Neural cell (in vitro differentiated cells): ENCODE data around the gene SFXN3. TPM values are rescaled to one million over a fixed set of nuclear protein-coding genes. Genes with fewer than 3 reads are reported as not detected.

ENCODE experiments used
- H2AFZ ChIP-seq: fragments of 200-600, 300-800 bp; sonication (generic), shearing (Covaris generic); 2 replicates; pipeline ENCODE4 v1.6.0; 2014; ENCODE audit warnings: low read depth, mild to moderate bottlenecking, antibody characterized with exemption, low read length, moderate library complexity
- H3F3A ChIP-seq: fragments of 200-600 bp; shearing (Covaris generic); 2 replicates; pipeline ENCODE4 v1.6.1; 2016; ENCODE audit warnings: mild to moderate bottlenecking, moderate library complexity, mixed read lengths, antibody characterized with exemption, low read length; ENCODE audit not compliant: insufficient read depth, poor library complexity, severe bottlenecking
- H3K27ac ChIP-seq: fragments of 200-600, 300-800 bp; sonication (generic), shearing (Covaris generic); 2 replicates; pipeline ENCODE4 v1.5.1; 2014; ENCODE audit warnings: mild to moderate bottlenecking, low read length, moderate library complexity
- H3K27me3 ChIP-seq: fragments of 300-800, 200-600 bp; sonication (generic), shearing (Covaris generic); 2 replicates; pipeline ENCODE4 v1.6.0; 2014; ENCODE audit warnings: mild to moderate bottlenecking, low read depth, low read length, moderate library complexity; ENCODE audit not compliant: insufficient read depth
- H3K36me3 ChIP-seq: fragments of 300-800, 200-600 bp; sonication (generic), shearing (Covaris generic); 2 replicates; pipeline ENCODE4 v1.5.1; 2014; ENCODE audit warnings: mild to moderate bottlenecking, antibody characterized with exemption, low read length, moderate library complexity; ENCODE audit not compliant: insufficient read depth
- H3K4me2 ChIP-seq: fragments of 300-800, 200-600 bp; sonication (generic), shearing (Covaris generic); 2 replicates; pipeline ENCODE4 v1.6.0; 2014; ENCODE audit warnings: mild to moderate bottlenecking, low read length
- H3K4me3 ChIP-seq: fragments of 300-800, 200-600 bp; sonication (generic), shearing (Covaris generic); 2 replicates; pipeline ENCODE4 v1.5.1; 2014; ENCODE audit warnings: mild to moderate bottlenecking, low read length, moderate library complexity
- H3K79me2 ChIP-seq: fragments of 200-600 bp; shearing (Covaris generic); replicated peaks from 2 replicates; pipeline ENCODE4 v1.6.0; 2014; ENCODE audit warnings: mild to moderate bottlenecking, low read length, moderate library complexity; ENCODE audit not compliant: insufficient read depth
- H3K9ac ChIP-seq: fragments of 300-800, 200-600 bp; sonication (generic), shearing (Covaris generic); 2 replicates; pipeline ENCODE4 v1.6.1; 2016; ENCODE audit warnings: mild to moderate bottlenecking, low read length, mixed read lengths
- H3K9me2 ChIP-seq: fragments of 200-600 bp; shearing (Covaris generic); 2 replicates; pipeline ENCODE4 v1.6.1; 2016; ENCODE audit warnings: mild to moderate bottlenecking, low read length, mixed read lengths; ENCODE audit not compliant: insufficient read depth
- H3K9me3 ChIP-seq: fragments of 200-600, 300-800 bp; sonication (generic), shearing (Covaris generic); 2 replicates; pipeline ENCODE4 v1.6.1; 2016; ENCODE audit warnings: mild to moderate bottlenecking, mixed run types, low read length, moderate library complexity, mixed read lengths
- H4K20me1 ChIP-seq: fragments of 200-600 bp; shearing (Covaris generic); 2 replicates; pipeline ENCODE4 v1.6.1; 2016; ENCODE audit warnings: mild to moderate bottlenecking, mixed run types; ENCODE audit not compliant: insufficient read depth
- EP300 ChIP-seq: fragments of 450-650 bp; conservative IDR thresholded peaks from 2 replicates; pipeline ENCODE4 v1.6.1; 2014; ENCODE audit warnings: antibody characterized with exemption, mild to moderate bottlenecking, moderate library complexity; ENCODE audit not compliant: poor library complexity, severe bottlenecking
- EZH2 ChIP-seq: fragments of 200-600, 300-800 bp; shearing (Covaris generic), sonication (generic); IDR thresholded peaks from 2 replicates; pipeline ENCODE4 v1.6.1; 2014; ENCODE audit warnings: antibody characterized with exemption, low read length, borderline replicate concordance, mild to moderate bottlenecking; ENCODE audit not compliant: insufficient read depth, poor library complexity, severe bottlenecking
- MXI1 ChIP-seq: fragments of 450-650 bp; conservative IDR thresholded peaks from 2 replicates; pipeline ENCODE4 v1.6.1; 2014; ENCODE audit warnings: antibody characterized with exemption, mild to moderate bottlenecking; ENCODE audit not compliant: poor library complexity, severe bottlenecking
- POLR2AphosphoS5 ChIP-seq: IDR thresholded peaks from 2 replicates; pipeline ENCODE4 v1.6.1; 2012
- RAD21 ChIP-seq: fragments of 450-650 bp; conservative IDR thresholded peaks from 2 replicates; pipeline ENCODE4 v1.6.1; 2014; ENCODE audit warnings: antibody characterized with exemption, mild to moderate bottlenecking, moderate library complexity
- SMC3 ChIP-seq: fragments of 450-650 bp; conservative IDR thresholded peaks from 2 replicates; pipeline ENCODE4 v1.6.1; 2014; ENCODE audit warnings: antibody characterized with exemption, mild to moderate bottlenecking, moderate library complexity; ENCODE audit not compliant: poor library complexity
- TAF1 ChIP-seq: IDR thresholded peaks from 2 replicates; pipeline ENCODE4 v1.6.1; 2012; ENCODE audit warnings: low read depth
- polyA plus RNA-seq: library from polyadenylated mRNA; depleted of rRNA; stranded (reverse); fragments of >200 nt; gene quantifications from 2 replicates; pipeline ENCODE4 v1.2.3, GENCODE V29; 2014
- TF ChIP-seq, protein P1 (sequence below): fragments of 450-650 bp; IDR thresholded peaks from 2 replicates; pipeline ENCODE4 v1.5.1; 2014; ENCODE audit warnings: antibody characterized with exemption, mild to moderate bottlenecking, moderate library complexity; ENCODE audit not compliant: poor library complexity, severe bottlenecking
- TF ChIP-seq, protein P2 (sequence below): IDR thresholded peaks from 2 replicates; pipeline ENCODE4 v1.6.1; 2012; ENCODE audit warnings: borderline replicate concordance

SFXN3 gene
- polyA plus RNA-seq, 1 donor from 2014 or later = 52.1 TPM

DNA sequence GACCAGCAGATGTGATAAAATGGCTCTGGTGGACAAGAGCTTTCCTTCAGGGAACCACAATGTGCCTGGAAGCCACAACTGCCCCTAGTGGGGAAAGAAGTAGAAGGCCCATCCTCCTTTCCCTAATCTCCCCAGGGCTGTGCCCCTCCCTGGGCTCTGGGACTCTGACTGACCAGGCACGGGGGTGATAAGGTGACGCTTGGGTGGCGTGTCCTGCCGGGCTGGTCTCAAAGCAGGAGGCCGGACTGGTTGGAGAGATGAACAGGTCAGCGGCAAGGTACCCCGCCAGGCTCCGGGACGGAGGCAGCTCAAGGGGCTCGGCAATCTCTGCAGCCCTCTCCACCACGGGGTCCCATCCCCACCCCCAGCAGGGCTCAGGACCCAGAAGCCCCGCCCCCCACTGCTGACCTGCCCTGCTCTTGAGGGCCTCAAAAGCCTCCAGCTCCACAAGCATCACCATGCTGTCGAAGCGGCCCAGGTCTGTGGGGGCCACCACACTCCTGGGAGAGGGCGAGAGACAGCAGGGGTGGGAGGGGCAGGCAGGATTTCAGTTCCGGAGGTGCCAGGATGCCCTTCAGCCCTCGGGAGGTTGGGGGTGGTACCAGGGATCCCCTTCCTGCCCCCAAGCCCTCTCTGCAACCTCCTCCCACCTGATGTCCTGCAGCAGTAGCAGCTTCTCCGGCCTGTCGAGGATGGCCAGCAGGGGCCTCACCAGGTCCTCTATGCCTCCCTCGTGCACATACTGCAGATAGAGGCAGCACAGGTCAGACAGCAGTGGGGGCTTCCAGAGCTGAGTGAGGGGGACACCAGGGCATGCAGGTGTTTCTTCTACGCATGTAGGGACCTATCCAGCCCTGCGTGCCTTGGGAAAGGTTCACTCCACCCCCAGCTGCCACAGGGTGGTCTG is 19.3 kb upstream of the SFXN3 start:
- Histone ChIP-seq H3K27me3 (peaks cover 17% of the 10 kb centered on the region), H3K27ac (no peak overlapping the region), H3K9me2 (no peaks in the 10 kb centered on the region), H3K9ac (no peak overlapping the region), H4K20me1 (no peaks in the 10 kb centered on the region), H3F3A (no peaks in the 10 kb centered on the region), H2AFZ (no peak overlapping the region), H3K4me2 (no peak overlapping the region), H3K9me3 (no peaks in the 10 kb centered on the region), H3K4me3 (no peak overlapping the region), H3K79me2 (no peaks in the 10 kb centered on the region), H3K36me3 (no peaks in the 10 kb centered on the region)
- TF ChIP-seq, protein P1, sequence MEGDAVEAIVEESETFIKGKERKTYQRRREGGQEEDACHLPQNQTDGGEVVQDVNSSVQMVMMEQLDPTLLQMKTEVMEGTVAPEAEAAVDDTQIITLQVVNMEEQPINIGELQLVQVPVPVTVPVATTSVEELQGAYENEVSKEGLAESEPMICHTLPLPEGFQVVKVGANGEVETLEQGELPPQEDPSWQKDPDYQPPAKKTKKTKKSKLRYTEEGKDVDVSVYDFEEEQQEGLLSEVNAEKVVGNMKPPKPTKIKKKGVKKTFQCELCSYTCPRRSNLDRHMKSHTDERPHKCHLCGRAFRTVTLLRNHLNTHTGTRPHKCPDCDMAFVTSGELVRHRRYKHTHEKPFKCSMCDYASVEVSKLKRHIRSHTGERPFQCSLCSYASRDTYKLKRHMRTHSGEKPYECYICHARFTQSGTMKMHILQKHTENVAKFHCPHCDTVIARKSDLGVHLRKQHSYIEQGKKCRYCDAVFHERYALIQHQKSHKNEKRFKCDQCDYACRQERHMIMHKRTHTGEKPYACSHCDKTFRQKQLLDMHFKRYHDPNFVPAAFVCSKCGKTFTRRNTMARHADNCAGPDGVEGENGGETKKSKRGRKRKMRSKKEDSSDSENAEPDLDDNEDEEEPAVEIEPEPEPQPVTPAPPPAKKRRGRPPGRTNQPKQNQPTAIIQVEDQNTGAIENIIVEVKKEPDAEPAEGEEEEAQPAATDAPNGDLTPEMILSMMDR = peak; percentile 22
- TF ChIP-seq EZH2 = no peak

DNA sequence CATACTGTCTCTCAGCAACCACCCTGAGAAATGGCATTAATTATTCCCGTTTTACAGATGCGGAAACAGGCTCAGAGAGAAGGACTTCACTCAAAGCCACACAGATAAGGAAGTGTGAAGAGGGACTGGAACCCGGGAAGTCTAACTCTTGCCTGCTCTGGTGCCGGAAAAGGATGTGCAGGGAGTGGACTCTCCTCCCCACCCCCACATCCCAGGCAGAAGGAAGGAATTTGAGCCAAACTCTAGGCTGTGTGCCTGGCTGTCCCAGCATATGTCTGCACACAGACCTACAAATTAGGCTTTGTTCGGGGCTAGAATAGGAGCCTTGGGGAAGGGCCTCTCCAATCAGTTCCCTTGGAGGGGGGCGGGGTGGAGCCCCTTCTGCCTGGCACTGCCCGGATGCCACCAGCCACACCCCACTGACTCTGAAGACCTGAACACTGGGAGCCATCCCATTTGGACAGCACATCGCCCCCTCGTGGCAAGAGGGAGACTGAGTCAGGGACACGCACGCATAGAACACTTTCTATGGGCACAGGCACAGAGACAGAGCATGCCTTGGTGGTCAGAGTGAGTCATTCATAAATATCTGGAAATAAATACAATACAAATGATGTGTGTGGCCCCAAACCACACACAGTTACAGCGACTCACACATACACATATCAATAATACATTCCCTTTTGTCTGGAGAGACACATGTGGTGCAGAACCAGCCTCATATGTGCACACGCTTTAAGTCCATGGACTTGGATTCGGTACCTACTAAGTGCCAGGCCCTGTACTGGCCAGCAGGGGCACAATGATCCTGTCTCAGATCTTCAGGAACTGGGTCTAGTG is 18.3 kb upstream of the SFXN3 start:
- TF ChIP-seq RAD21 (peak; percentile 34), EP300 (no peak), EZH2 (no peak), SMC3 (peak; percentile 37), TAF1 (no peak), MXI1 (no peak), POLR2AphosphoS5 (no peak)
- TF ChIP-seq, protein P2, sequence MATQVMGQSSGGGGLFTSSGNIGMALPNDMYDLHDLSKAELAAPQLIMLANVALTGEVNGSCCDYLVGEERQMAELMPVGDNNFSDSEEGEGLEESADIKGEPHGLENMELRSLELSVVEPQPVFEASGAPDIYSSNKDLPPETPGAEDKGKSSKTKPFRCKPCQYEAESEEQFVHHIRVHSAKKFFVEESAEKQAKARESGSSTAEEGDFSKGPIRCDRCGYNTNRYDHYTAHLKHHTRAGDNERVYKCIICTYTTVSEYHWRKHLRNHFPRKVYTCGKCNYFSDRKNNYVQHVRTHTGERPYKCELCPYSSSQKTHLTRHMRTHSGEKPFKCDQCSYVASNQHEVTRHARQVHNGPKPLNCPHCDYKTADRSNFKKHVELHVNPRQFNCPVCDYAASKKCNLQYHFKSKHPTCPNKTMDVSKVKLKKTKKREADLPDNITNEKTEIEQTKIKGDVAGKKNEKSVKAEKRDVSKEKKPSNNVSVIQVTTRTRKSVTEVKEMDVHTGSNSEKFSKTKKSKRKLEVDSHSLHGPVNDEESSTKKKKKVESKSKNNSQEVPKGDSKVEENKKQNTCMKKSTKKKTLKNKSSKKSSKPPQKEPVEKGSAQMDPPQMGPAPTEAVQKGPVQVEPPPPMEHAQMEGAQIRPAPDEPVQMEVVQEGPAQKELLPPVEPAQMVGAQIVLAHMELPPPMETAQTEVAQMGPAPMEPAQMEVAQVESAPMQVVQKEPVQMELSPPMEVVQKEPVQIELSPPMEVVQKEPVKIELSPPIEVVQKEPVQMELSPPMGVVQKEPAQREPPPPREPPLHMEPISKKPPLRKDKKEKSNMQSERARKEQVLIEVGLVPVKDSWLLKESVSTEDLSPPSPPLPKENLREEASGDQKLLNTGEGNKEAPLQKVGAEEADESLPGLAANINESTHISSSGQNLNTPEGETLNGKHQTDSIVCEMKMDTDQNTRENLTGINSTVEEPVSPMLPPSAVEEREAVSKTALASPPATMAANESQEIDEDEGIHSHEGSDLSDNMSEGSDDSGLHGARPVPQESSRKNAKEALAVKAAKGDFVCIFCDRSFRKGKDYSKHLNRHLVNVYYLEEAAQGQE = no peak
- TF ChIP-seq, protein P1 = peak; percentile 71
- H3K79me2 ChIP-seq = no peaks in the 10 kb centered on the region
- peaks cover 26% of the 10 kb centered on the region for H3K27me3 ChIP-seq
- no peak overlapping the region for H3K4me2 ChIP-seq
- no peaks in the 10 kb centered on the region for H3K36me3 ChIP-seq
- no peaks in the 10 kb centered on the region for H4K20me1 ChIP-seq
- no peak overlapping the region for H3K4me3 ChIP-seq
- no peaks in the 10 kb centered on the region for H3F3A ChIP-seq
- H3K9ac ChIP-seq = no peak overlapping the region
- no peaks in the 10 kb centered on the region for H3K9me2 ChIP-seq
- H2AFZ ChIP-seq = no peak overlapping the region
- no peak overlapping the region for H3K27ac ChIP-seq
- no peaks in the 10 kb centered on the region for H3K9me3 ChIP-seq
